ENCODE measurements around the gene RAB5IF. TPM values are rescaled to one million over a fixed set of nuclear protein-coding genes. Genes with fewer than 3 reads are reported as not detected.

RAB5IF gene
- total RNA-seq, 2 experiments from 2014 or later = 62.6 to 74.8 TPM

DNA sequence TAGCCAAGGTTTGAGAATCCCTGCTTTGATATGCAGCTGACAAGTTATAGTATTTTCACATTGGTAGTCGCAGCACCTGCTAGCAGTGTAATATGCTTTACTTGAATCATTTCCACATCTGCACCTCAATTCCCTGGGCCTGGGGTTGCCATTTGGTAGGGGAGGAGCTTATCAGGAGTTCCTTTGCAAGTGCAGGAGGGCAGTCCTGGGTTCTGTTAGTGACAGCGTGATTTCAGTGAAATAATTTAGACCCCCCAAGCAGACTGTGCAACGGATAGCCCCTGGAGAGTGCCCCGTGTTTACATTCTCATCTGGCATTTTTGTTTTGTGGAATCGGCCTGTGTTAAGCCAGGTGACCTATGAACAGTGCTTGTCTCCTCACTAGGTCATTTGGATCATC lies 6.0 kb downstream of the RAB5IF start:
- ATAC-seq (ENCODE audit: poor library complexity) (no peak), DNase-seq (no peak)
- POLR2A ChIA-PET = interaction anchor here (1.0 to 2.4 kb wide), 3 partner anchors 16 to 38 kb away, joined by 3 to 20 read pairs (median 4); partner anchors contain the start of genes SLA2 and TGIF2
- TF ChIP-seq, protein P1, sequence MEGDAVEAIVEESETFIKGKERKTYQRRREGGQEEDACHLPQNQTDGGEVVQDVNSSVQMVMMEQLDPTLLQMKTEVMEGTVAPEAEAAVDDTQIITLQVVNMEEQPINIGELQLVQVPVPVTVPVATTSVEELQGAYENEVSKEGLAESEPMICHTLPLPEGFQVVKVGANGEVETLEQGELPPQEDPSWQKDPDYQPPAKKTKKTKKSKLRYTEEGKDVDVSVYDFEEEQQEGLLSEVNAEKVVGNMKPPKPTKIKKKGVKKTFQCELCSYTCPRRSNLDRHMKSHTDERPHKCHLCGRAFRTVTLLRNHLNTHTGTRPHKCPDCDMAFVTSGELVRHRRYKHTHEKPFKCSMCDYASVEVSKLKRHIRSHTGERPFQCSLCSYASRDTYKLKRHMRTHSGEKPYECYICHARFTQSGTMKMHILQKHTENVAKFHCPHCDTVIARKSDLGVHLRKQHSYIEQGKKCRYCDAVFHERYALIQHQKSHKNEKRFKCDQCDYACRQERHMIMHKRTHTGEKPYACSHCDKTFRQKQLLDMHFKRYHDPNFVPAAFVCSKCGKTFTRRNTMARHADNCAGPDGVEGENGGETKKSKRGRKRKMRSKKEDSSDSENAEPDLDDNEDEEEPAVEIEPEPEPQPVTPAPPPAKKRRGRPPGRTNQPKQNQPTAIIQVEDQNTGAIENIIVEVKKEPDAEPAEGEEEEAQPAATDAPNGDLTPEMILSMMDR (IDR thresholded peaks at IDR 0.05) = no peak
- Histone ChIP-seq H3K27me3 (ENCODE audit: control insufficient read depth in 1 of 2, insufficient read depth in 2 of 2, low read length in 2 of 2) (no peaks in the 10 kb centered on the region), H3K27ac (ENCODE audit: low read depth in 1 of 2, low read length in 2 of 2) (no peak overlapping the region), H3K4me1 (ENCODE audit: insufficient read depth, low read length) (peaks cover 28% of the 10 kb centered on the region), H3K36me3 (ENCODE audit: insufficient read depth, low read length) (peaks cover 77% of the 10 kb centered on the region), H3K9me3 (ENCODE audit: control insufficient read depth in 1 of 2, insufficient read depth in 1 of 2, low read length in 2 of 2) (no peaks in the 10 kb centered on the region), H3K4me3 (ENCODE audit: low read length) (no peak overlapping the region)
- Mint-ChIP-seq H3K27ac (peak overlapping the region; percentile 38), H3K27me3 (no peaks in the 10 kb centered on the region), H3K4me3 (peak overlapping the region; percentile 7), H3K4me1 (ENCODE audit: low read depth) (peaks cover 23% of the 10 kb centered on the region), H3K9me3 (no peaks in the 10 kb centered on the region), H3K36me3 (ENCODE audit: low read depth) (peaks cover 89% of the 10 kb centered on the region)
- intact Hi-C loops (cut with DNase I, micrococcal nuclease) = loop anchor here (1.0 to 5.0 kb wide), 6 partner anchors 33 to 251 kb away; a partner anchor contains a TSS
- CTCF ChIA-PET = interaction anchor here (1.3 to 1.6 kb wide), 2 partner anchors 34 to 38 kb away, joined by 4 read pairs; partner anchors contain the start of genes SLA2 and TGIF2

DNA sequence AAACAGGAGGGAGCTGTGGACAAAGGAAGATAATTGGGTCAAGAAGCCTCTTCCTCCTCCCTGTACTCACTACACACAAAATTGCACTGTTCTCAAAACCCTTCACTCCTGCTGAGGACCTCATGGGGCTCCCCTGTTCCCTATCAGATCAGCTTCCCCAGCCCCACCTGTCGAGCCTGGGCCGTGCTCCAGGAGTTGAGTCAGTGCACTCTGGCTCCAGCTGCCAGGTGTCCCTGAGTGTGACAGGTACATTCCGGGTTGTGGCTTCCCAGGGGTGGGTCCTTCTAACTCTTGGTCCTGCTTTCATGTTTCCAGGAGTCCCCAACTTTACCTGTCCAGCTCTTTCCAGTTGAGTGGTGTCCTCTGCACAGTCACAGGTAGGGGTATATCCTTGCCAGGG lies 8.4 kb downstream of the RAB5IF start:
- H3K4me3 ChIP-seq (ENCODE audit: low read length) = no peak overlapping the region
- H3K27ac Mint-ChIP-seq = peak overlapping the region; percentile 22
- H3K9me3 Mint-ChIP-seq = no peaks in the 10 kb centered on the region
- DNase-seq (no peak), ATAC-seq (ENCODE audit: poor library complexity) (no peak)
- H3K4me1 ChIP-seq (ENCODE audit: insufficient read depth, low read length) = peaks cover 13% of the 10 kb centered on the region
- H3K9me3 ChIP-seq (ENCODE audit: control insufficient read depth in 1 of 2, insufficient read depth in 1 of 2, low read length in 2 of 2) = no peaks in the 10 kb centered on the region
- H3K27me3 Mint-ChIP-seq = no peaks in the 10 kb centered on the region
- TF ChIP-seq, protein P1 (IDR thresholded peaks at IDR 0.05) = no peak
- peaks cover 67% of the 10 kb centered on the region for H3K36me3 ChIP-seq (ENCODE audit: insufficient read depth, low read length)
- no peaks in the 10 kb centered on the region for H3K27me3 ChIP-seq (ENCODE audit: control insufficient read depth in 1 of 2, insufficient read depth in 2 of 2, low read length in 2 of 2)
- H3K4me3 Mint-ChIP-seq = no peak overlapping the region
- H3K27ac ChIP-seq (ENCODE audit: low read depth in 1 of 2, low read length in 2 of 2) = peak overlapping the region in 1 of 2 donors; percentile 29
- intact Hi-C loops (cut with DNase I, micrococcal nuclease) = loop anchor here in 1 of 2 experiments (2.0 to 5.0 kb wide), 3 partner anchors 31 to 248 kb away; a partner anchor contains a TSS
- peaks cover 12% of the 10 kb centered on the region for H3K4me1 Mint-ChIP-seq (ENCODE audit: low read depth)
- POLR2A ChIA-PET = interaction anchor here (0.7 to 1.1 kb wide), 3 partner anchors 16 to 32 kb away, joined by 3 read pairs; partner anchors contain the start of gene SLA2
- H3K36me3 Mint-ChIP-seq (ENCODE audit: low read depth) = peaks cover 71% of the 10 kb centered on the region
- CTCF ChIA-PET = interaction anchor here (1.5 kb wide), 1 partner anchor 140 kb away, joined by 3 read pairs; no protein-coding TSS in a partner anchor

DNA sequence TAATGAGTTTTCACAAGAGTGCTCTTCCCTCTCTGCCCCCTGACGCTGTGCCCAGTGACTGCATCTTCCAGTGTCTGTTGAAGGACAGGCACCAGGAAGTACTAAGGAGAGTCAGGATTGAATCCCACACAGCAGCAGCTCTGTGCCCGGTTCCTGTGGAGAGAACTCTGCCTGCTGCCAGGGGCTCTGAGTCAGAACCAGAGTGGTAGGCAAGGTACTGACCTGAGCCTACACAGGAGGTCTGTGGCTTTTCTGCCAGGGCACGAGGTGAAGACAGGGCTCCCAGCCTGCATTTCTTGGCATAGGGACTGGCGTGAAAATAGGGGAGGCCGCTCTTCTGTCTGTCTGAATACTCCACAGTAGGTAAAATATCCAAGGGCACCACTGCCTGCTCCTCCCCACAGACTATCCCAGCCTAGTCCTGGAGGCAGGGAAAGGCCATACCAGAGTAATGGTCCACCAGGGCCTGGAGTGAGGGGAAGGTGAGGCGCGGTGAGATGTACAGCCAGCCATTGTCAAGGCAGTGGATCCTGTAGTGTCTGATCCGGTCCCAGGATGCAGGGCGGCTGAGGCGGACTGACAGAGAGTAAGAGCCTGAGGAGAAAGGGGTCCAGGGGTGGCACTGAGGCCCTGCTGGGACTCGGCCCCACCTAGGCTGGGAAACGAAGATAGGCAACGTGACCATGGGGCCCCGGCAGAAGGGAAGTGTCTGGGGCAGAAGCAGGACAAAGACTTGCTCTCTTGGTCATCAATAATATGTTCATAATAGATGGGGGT lies 9.4 kb downstream of the RAB5IF start:
- Mint-ChIP-seq H3K9me3 (no peaks in the 10 kb centered on the region), H3K27ac (peak overlapping the region; percentile 22), H3K36me3 (ENCODE audit: low read depth) (peaks cover 61% of the 10 kb centered on the region), H3K4me1 (ENCODE audit: low read depth) (peaks cover 12% of the 10 kb centered on the region), H3K27me3 (no peaks in the 10 kb centered on the region), H3K4me3 (no peak overlapping the region)
- H3K4me1 ChIP-seq (ENCODE audit: insufficient read depth, low read length) = peaks cover 13% of the 10 kb centered on the region
- H3K36me3 ChIP-seq (ENCODE audit: insufficient read depth, low read length) = peaks cover 60% of the 10 kb centered on the region
- intact Hi-C loops (cut with DNase I, micrococcal nuclease) = loop anchor here in 1 of 2 experiments (5.0 kb wide), 1 partner anchor 247 kb away; a partner anchor contains a TSS
- H3K27me3 ChIP-seq (ENCODE audit: control insufficient read depth in 1 of 2, insufficient read depth in 2 of 2, low read length in 2 of 2) = no peaks in the 10 kb centered on the region
- H3K4me3 ChIP-seq (ENCODE audit: low read length) = no peak overlapping the region
- ChIA-PET CTCF (interaction anchor here (1.5 kb wide), 1 partner anchor 140 kb away, joined by 3 read pairs; no protein-coding TSS in a partner anchor), POLR2A (no interaction called here)
- ATAC-seq (ENCODE audit: poor library complexity) (no peak), DNase-seq (no peak)
- peak overlapping the region in 1 of 2 donors; percentile 29 for H3K27ac ChIP-seq (ENCODE audit: low read depth in 1 of 2, low read length in 2 of 2)
- TF ChIP-seq, protein P1 (IDR thresholded peaks at IDR 0.05) = no peak
- H3K9me3 ChIP-seq (ENCODE audit: control insufficient read depth in 1 of 2, insufficient read depth in 1 of 2, low read length in 2 of 2) = no peaks in the 10 kb centered on the region
